Stimulated activated CD8-positive, alpha-beta memory T cell treated with anti-CD3 and anti-CD28 coated beads, Interleukin-12 subunit alpha, Interleukin-12 subunit beta, amount 100 ng/mL, for 1 hour (primary cell): Measurements from ENCODE around the gene MINAR2.

Experiments used
- DNase-seq: peaks from one replicate; pipeline ENCODE4 v3.0.0-alpha.2; 2020; ENCODE audit warnings: low read depth

MINAR2 gene, protein sequence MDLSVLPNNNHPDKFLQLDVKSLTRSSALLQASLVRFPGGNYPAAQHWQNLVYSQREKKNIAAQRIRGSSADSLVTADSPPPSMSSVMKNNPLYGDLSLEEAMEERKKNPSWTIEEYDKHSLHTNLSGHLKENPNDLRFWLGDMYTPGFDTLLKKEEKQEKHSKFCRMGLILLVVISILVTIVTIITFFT

DNA sequence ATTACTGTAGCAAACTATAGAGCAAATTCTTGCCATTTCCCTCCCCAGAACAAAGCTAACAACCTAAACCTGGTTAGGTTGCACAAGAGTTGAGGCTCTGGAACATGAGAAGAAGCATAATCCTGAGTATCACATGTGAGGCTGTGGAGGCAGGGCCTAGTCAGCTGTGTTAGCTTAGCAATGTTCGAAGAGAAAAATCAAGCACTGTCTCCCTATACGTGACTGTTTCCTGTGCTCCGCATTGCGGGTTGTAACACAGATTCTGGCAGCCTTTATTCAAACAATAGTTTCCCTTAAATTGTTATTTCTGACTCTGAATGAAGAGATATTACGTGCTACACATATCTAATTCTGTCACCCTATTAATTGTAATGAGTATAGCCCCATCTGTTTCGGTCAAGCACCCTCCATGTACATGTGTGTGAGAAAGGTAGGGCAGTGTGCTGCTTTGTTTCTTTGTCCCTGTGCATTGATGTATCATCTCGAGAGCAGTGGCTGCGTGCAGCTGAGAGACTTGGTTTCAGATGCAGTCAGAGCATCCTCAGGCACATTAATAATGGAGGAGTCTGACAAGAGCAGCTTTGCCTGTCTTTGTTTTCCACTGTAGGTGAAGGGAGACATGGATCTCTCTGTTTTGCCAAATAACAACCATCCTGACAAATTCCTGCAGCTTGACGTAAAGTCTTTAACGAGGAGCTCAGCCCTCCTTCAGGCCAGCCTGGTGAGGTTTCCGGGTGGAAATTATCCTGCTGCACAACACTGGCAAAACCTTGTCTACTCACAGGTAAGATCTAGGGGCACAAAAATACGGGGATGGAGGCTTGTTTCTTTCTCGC is at the start of gene MINAR2:
Gene MINAR2, plus strand, starts transcription at position 523 of the 836 bp plus-strand sequence. Its CDS starts 97 bp downstream, at position 620.
- DNase-seq, result no peak

DNA sequence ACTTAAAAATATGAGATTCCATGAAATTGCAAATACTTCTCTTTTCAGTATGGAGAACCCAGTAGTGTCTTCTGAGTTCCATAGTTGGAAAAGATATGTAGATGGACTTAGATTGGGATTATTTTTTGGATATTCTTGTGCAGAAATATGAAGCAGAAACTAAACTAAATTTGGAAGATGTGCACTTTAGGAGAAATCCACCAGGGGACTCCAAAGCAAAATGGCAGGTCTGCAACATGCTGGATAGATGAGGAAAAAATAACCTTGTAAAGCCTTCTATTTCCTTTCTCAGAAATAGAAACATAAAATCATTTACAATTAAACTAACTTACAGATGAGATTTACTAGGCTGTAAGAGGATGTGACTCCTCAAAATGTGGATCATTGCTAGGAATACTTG is 49.2 kb upstream of the MINAR2 start:
- DNase-seq, result no peak

DNA sequence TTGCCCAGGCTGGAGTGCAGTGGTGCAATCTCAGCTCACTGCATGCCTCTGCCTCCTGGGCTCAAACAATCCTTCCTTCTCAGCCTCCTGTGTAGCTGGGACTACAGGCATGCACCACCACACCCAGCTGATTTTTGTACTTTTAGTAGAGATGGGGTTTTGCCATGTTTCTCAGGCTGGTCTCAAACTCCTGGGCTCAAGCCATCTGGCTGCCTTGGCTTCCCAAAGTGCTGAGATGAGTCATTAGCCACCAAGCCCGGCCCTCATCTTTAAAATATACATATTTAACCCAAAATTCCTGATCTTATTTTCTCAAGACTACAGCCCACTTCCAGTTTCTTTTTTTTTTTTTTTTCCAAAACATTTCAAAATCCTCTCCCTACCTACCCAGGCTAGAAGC is 31.7 kb upstream of the MINAR2 start:
- no peak for DNase-seq

DNA sequence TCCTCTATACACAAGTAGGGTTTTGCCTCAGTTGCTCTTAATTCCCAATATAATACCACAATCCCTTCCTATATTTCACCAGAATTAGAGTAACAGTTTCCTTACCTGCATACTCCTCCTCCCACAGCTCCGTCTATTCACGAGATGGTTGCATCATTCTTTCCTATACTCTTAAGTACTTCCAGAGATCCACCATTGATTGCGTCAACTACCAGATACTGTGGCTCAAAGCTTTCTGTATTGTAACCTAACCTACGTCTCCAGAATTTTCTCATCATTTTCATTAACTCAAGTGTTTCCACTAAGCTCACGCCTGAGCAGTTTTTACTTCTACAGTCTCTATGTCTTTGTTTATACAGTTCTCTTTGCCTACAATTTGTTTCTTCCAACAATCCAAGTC is 31.2 kb upstream of the MINAR2 start:
- no peak for DNase-seq

DNA sequence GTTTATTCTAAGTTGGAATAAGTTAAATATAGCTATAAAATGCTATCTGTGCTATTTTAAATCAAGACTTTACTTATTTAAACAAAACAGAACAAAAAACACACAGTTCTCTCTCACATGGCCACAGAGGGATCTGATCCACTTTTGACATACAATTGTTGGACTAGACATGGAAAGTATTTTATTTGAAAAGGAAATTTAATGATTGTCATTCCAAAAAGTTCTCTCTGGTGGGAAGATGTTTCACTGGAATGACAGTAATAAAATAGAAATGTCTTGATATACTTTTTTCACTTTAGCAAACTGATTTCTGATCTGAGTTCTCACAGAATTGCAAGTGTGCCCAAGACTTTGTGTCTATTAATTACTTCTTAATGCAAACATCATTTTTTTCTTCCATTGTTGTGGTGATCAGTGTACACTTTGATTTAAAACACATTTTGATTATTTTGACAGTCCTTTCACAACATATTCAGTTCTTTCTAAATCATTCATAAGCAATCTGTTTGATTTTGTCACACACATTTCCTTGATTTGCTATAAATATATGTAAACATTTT is 30.1 kb upstream of the MINAR2 start:
- DNase-seq, result no peak

DNA sequence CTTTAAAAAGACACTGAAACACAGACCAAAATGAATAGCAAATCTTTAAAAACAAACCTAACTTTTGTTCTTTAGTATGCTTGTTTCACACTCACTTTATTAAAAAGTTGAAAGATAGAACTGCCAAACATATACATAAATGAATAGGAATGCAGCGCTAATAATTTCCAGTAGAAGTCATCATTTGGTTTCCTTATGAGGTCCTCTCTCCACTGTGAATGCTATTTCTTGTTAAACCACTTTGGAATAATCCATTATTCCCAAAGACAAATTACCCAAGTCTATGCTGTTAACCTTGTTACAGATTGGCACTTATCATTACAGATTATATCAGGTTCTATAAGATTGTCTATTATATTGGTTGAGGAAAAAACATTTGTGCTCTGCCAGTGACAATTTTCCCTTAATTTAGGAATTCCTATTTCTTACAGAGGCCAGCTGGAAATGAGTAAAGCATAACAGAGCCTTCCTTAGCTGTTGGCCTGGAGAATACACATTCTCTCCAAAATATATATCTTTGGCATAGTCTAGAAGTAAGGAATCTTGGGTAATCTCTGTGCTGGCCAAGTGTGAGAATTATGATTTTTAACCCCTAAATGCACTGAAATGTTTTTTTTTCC is 29.3 kb upstream of the MINAR2 start:
- no peak for DNase-seq

DNA sequence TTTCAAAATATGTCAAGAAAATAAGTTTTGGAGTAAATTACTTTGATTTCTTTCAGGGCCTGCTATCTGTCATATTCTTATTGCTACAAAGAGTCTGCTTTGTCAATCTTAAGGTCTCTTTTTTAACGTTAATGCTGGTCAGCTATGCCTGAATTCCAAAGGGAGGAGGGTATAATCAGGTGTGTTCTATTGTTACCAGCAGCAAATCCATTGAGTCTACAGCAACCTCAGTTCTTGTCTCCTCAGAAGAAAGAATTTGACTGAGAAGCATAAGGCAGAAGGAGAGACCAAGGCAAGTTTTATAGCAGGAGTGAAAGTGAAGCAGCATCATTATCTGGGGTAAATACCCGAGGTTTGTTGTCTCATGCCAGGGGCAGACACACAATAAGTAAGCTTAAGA is 23.7 kb upstream of the MINAR2 start:
- no peak for DNase-seq

DNA sequence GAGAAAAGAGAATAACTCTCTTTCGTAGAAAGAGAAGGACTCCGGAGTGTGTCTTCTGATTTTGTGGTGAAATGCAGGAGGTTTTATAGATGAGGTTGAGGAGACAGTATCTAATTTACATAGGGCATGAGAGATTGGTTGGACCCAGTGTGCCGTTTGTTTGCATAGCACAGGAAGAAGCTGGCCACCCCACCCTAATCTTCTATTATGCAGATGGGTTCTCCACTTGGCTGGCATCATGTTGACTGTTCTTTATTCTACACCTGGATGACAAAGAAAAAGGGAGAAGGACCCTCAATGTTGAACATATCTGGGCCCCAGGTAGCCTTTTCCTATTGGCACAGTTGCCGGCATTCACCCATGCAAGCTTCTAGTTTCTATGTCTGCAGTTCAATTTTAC is 23.2 kb upstream of the MINAR2 start:
- no peak for DNase-seq

DNA sequence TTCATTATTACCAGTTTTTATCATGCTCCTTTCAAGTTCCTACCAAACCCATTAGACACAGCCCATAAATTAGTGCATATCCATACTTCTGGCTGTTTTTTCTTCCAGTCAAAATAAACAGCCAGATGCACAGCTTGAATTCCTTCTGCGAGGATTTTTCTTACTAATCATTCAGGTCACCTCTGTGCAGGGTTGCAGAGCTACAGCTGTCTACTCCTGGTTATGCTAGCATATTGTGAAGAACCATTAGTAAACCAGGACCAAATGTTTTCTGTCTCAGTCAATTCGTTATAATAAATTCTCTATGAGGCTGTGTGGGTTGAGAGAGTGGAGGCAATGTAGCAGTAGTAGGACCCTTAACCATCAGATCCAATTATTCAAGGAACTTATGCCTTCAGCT is 8.1 kb upstream of the MINAR2 start:
- DNase-seq, result no peak

DNA sequence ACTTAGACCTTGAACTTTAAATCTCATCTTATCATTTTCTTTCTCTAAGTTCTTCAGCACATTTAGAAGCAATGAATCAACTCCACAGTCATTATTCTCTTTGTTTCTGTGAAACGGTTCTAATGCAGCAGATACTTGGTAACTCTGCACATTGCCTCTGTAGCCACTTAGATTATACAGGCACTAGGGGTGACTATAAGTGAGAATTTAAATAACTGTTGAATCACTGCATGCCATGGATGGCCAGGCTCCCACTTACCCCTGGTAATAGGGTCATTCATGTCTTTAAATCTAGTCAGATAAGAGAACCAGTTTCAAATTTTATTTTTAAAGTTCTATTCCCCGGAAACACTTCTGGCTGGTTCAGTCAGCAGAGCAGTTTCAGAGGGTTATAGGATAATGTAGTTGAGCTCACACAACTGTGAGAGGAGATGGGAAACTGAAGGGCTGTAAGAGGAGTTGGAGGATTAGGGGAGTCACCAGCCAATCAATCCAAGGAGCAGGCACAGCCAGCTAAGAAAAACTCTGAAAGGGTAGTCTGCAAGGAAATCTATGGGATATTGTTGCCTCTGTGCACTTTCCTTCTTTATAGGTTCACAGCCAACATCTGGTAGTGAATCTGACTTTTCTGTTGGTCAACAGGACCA is 4.2 kb upstream of the MINAR2 start:
- DNase-seq, result no peak

DNA sequence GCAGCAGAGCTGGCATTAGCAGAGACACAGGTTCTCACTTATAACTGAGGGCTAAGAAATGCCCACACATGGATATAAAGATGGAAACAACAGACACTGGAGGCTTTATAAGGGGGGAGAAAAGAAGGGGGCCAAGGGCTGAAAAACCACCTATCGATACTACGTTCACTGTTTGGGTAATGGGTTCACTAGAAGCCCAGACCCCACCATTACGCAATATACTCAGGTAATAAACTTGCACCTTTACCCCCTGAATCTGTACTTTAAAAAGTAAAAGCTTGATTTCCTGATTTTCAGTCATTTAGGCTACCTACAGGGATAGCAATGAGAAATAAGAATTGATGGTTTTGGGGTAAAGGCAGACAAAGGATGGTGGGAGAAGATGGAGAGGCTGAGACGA is 1.9 kb upstream of the MINAR2 start:
- DNase-seq, result no peak

DNA sequence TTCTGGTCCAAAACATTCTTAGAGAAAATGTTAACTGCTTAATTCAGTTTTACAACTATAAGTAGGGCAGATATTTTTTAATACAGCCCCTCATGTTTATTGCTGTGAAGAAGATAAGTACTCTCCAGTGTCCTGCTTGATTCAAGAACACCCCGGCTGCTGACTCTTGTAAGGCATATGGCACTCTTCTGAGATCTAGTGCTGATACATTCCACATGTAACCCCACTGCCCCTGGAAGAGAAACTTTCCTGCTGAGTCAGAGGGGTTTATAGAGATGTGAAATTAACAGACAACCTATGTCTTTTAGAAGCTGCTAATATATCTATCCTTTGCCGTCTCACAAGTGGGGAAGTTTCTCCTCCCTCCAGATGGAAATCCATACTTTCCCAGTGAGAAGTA is 1.0 kb upstream of the MINAR2 start:
- DNase-seq, result no peak

DNA sequence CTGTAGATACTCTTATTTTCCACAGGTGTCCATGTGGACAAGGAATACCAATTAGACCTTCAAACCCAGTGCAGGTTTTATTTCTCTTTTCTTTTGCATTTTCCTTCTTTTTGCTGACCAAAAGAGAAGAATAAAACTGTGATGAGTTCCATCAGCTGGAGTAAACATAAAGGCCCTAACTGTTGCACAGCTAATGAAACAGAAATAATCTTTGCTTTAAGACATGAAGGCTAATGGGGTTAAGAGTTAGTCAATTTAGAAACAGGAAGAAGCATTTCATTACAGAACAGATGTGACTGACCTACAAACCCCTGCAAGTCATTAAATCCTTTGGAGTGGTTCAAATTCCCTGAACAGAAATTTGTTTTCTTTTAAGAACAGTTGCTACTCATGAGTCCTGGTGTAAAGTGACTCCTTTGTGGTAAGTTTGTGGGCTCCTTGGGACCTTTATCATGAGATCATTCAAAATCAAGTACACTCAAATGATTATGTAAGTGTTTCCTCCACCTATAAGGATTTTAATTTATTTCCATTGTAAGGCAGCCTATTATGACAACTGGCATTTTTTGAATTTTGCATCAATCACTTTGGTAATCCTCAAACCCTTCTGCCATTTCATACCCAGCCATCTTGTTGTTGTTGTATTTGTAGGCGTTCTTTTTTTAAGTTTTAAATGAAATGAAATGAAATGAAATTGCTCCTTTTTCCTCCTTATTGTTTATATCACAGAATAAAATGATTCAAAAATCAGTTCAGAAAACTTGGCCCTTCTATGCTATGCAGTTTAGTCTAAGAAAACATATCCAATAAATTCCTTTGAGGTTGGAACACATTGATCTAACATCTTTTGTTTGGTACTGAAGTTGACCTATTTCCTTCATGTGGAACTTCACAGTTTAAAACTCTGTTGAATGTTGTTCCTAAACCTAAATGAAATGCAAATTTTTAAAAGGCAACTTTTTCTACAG is 1.3 kb downstream of the MINAR2 start:
- DNase-seq, result no peak

DNA sequence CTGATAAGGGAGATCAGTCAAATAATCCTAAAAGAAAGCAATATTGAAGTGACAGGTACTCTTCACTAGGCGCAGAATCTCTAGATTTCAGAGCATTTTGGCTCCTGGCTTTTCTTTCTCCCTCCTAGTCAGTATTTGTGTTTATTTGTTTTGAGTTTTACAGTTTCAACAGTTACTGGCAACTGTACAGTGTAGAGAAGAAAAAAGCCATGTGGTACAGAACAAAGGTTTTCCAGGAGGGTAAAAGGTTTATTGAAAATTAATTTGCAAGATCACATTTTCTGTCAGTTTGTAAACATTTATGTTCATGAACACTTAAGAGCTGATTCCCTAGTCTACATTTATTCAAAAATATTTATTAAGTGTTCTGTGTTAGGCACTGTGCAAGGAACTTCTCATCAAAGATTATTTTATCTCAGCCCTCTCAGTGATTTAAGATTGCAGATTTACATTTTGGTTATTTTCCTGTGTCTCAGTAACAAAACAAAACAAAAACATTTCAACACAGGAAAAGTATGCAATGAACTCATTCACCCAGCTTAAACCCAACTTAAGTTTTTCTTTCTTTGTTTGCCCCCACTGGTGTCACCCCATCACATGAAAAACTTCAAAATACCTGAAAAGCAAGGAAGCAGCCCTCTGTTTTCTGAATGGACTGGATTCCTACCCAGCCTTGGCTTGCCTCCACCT is 12.9 kb downstream of the MINAR2 start:
- DNase-seq, result no peak

DNA sequence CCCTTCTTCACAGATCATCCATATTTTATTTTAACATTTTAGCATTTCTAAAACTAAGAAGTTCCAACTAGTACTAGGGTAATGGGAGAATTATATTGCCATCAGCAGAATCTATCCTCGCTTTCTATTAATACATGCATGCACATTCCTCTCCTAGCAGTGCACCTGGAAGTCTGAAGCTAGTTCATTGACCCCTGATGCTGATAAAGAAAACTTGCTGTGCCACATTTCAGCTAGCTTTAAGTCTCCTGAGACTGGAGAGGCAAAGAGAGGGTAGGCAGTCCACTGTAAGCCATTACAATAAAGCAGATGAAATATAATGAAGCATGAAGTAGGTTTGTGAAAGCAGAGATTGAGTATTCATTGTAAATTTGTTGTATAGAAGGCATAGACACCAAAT is 15.8 kb downstream of the MINAR2 start:
- DNase-seq, result no peak

DNA sequence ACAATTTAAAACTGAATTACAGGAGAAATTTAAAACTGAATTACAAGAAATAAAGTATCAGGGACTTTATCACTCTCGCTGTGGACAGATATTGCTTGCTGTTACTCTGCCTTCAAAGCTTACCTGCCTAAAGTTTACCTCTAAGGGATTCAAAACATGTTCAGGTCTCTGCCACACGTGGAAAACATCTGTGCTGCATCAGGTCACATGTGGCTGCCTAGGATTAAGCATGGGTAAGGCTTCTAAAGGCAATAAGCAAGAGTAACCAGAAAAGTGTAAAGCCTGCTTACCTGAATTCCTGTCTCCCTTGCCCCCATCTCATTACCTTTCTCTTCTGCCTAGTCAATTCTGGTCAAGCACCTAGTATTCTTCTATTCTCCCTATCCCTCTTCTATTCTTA is 18.9 kb downstream of the MINAR2 start:
- DNase-seq, result no peak

DNA sequence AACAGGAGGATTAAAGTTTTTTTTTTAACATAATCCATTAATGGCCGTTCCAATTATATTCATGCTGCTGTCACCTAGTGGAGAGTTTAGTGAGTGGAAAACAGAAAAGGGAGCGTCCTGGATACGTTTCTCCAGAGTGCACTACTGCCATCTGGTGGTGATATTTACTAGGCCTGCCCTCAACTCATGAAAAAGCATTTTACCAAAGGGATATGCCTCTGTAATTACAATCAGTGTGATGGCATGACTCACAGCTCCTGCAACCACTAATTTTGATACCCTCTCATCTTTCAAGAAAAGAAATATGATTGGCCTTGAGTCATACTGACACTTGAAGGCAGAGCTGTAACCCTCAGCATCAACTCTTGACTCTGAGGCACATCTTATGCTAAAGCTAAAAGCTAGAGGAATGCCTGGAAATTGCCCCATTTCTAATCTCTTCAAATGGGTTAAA is 20.1 kb downstream of the MINAR2 start:
- peak; percentile 26 for DNase-seq

DNA sequence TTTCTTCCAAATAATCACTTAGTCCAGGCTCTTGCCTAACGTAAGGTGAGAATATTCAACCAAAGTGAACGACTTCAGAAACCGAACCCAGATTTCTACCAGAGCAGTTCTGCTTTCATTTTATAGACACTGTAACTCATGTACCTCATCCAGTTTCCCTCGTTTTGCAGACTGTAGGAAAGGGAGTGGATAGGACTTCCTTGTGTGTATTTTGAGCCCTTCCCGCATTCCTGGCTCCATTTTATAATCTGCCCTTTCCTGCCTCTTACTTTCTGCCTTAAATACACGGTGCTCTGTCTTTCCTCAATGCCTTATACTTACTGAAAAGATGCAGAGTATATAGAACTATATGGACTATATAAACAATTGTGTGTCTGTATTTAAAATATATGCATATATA is 20.8 kb downstream of the MINAR2 start:
- DNase-seq, result no peak

DNA sequence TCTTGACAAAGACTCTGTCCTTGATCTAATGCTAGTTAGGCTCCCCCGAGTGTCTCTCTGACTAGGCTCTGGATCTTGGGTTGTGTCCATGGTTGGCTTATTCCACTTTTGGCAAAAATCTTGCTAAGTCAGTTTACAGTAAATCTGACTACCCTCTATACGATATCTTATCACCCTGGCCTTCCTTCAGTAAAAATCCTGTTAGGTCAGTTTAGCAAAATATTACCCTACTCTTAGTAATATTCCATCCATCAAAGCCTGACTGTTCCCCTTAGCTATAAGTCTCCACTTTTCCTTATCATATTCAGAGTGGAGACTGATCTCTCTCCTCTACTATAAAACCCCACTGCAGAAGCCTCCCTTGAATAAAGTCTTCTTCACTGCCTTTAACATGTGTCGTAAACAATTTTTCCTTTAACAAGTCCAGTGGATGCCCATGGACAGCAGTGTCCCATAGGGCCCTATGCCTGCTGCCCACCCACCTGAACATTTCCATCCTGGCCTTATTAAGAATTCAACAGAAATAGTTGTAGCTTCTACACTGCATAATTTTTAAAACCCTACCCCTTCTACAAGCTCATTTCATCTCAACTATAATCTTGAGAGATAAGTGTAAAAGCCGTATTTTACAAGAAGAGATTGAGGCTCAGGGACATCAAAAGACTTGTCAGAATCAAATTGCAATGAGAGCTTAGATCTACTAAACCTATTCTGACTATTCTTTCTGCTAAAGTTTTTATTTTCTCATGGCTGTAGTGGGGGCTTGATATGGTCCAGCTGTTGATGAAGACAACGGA is 22.3 kb downstream of the MINAR2 start:
- DNase-seq, result no peak
